Measurements from ENCODE around the gene FPGT. TPM values are rescaled to one million over a fixed set of nuclear protein-coding genes. Genes with fewer than 3 reads are reported as not detected.

The FPGT gene
- total and polyA plus RNA-seq, 4 donors: 5.8 to 26.5 (median 15.1) TPM

Other genes starting within 250 kb of the FPGT start
- 1 to 10 TPM; 1.4 to 2.0 TPM for gene LRRIQ3, start 66 bp upstream of the FPGT start, total RNA-seq
- gene LRRIQ3, start 66 bp upstream of the FPGT start, polyA plus RNA-seq: under 1 TPM; 0.65 to 0.94 TPM
- not detected for gene TNNI3K, start 37.1 kb downstream of the FPGT start, total RNA-seq
- 1 to 10 TPM in 1 of 2 donors, under 1 TPM in 1; 0.41 to 1.4 TPM for gene TNNI3K, start 37.1 kb downstream of the FPGT start, polyA plus RNA-seq